ENCODE results near the gene CEP83. TPM values are rescaled to one million over a fixed set of nuclear protein-coding genes. Genes with fewer than 3 reads are reported as not detected.

Gene CEP83
- total RNA-seq, 4 donors from 2014 or later, result 12.3 to 23.5 (median 18.4) TPM

DNA sequence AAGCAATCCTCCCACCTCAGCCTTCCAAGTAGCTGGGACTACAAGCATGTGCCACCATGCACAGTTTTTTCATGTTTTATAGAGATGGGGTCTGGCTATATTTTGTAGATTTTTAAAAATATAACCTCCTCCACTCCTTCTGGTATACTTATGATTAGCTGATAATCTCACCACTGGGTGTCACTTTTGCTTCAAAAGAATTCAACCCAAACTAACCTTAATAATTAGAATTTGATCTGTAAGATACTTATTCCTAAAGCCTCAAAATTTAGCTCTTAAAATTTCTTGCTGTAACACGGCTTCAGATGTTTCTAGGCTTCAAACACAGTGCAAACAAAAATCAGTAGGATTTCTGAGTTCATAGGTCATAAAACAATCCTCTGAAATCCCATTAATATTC, 130.3 kb downstream of the CEP83 start:
- TF ChIP-seq, protein P1, sequence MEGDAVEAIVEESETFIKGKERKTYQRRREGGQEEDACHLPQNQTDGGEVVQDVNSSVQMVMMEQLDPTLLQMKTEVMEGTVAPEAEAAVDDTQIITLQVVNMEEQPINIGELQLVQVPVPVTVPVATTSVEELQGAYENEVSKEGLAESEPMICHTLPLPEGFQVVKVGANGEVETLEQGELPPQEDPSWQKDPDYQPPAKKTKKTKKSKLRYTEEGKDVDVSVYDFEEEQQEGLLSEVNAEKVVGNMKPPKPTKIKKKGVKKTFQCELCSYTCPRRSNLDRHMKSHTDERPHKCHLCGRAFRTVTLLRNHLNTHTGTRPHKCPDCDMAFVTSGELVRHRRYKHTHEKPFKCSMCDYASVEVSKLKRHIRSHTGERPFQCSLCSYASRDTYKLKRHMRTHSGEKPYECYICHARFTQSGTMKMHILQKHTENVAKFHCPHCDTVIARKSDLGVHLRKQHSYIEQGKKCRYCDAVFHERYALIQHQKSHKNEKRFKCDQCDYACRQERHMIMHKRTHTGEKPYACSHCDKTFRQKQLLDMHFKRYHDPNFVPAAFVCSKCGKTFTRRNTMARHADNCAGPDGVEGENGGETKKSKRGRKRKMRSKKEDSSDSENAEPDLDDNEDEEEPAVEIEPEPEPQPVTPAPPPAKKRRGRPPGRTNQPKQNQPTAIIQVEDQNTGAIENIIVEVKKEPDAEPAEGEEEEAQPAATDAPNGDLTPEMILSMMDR (IDR thresholded peaks at IDR 0.05; ENCODE audit: low read depth), result no peak

DNA sequence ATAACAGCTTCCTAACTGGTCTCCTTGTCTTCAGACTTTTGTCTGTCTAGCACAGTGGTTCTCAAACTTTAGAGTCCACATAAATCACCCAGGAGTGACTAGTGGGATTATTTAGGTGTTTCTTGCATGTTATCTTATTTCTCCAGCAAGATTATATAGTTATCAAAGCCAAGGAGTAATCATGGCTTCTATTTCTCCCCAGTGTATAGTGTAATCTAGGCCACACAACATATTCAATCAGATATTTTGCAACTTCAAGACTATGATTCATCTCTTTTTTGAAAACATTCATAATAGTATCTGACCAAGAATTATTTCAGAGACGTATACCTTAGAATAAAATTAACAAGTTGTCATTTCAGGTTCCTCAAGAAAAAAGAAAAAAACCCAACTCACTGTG, 131.9 kb downstream of the CEP83 start:
- TF ChIP-seq, protein P1 (IDR thresholded peaks at IDR 0.05; ENCODE audit: low read depth), result no peak

DNA sequence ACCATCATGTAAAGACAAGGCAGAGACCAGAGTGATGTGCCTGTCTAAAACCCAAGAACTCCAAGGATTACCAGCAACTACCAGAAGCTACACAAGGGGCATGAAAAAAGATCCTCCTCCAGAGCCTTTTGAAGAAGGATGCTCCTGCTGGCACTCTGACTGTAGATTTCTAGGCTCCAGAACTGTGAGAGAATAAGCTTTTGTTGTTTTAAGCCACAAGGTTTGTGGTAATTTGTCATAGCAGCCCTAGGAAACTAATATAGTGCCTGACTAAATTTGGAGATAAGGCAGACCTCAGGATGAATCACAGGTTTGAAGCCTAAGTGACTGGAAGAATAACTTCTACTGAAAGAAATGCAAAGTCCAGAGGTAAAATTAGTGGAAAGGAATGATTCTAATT, 132.9 kb downstream of the CEP83 start:
- TF ChIP-seq, protein P1 (IDR thresholded peaks at IDR 0.05; ENCODE audit: low read depth), result no peak

DNA sequence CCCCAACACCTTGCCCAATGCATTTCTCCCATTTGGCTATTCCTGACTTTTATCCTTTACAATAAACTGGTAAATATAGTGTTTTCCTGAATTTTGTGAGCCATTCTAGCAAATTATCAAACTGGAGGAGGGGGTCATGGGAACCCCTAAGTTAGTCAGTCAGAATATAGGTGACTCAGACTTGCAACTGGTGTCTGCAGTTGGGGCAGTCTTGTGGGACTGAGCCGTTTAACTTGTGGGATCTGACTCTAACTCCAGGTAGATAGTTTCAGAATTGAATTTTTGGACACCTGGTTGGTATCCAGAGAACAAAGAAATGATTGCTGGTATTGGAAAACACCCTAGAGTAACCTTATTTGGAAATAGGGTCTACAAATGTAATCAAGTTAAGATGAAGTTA, 133.4 kb downstream of the CEP83 start:
- TF ChIP-seq, protein P1 (IDR thresholded peaks at IDR 0.05; ENCODE audit: low read depth), result no peak

DNA sequence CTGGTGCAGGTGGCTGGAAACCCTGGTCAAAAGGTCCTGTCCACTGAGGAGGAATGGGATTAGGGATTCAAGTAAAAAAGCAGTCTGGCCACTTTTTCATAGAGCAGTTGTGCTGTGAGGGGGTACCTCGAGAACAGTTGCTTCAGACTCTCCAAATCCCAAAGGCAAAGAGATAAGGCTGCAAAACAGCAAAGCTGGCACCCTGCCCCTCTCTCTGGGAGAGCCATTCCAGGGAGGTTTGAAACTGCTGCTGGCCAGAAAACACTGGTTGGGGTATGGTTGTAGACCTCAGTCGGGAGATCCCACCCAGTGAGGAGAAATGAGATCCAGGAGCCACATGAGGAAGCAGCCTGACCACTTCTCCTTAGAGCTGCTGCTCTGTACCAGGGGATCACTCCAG, 137.3 kb downstream of the CEP83 start:
- TF ChIP-seq, protein P1 (IDR thresholded peaks at IDR 0.05; ENCODE audit: low read depth), result no peak

DNA sequence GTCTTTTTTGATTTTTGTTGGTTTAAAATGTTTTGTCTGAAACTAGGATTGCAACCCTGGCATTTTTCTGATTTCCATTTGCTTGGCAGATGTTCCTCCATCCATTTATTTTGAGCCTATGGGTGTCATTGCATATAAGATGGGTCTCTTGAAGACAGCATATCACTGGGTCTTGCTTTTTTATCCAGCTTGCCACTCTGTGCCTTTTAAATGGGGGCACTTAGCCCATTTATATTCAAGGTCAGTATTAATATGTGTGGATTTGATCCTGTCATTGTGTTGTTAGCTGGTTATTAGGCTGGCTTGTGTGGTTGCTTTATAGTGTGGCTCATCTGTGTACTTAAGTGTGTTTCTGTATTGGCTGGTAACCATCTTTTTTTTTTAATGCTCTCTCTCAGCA, 139.6 kb downstream of the CEP83 start:
- TF ChIP-seq, protein P1 (IDR thresholded peaks at IDR 0.05; ENCODE audit: low read depth), result no peak

DNA sequence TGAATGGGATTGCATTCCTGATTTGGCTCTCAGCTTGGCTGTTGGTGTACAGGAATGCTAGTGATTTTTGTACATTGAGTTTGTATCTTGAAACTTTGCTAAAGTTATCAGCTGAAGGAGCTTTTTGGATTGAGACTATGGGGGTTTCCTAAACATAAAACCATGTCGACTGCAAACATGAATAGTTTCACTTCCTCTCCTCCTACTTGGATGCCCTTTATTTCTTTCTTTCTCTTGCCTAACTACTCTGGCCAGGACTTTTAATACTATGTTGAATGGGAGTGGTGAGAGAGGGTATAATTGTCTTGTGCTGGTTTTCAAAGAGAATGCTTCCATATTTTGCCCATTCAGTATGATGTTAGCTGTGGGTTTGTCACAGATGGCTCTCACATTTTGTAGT, 141.5 kb downstream of the CEP83 start:
- TF ChIP-seq, protein P1 (IDR thresholded peaks at IDR 0.05; ENCODE audit: low read depth), result no peak
